ENCODE results near the gene NTRK3. TPM values are rescaled to one million over a fixed set of nuclear protein-coding genes. Genes with fewer than 3 reads are reported as not detected.

NTRK3 gene
- total RNA-seq, 6 experiments from 2014 or later, result 0.02 TPM; not detected in 5

- Mint-ChIP-seq H3K4me1 (ENCODE audit: low read depth) (peaks cover 13% of the 10 kb centered on the region), H3K4me3 (no peak overlapping the region), H3K9me3 (no peaks in the 10 kb centered on the region; the same call in 1 of the 2 replicates), H3K27ac (peak overlapping the region; percentile 52; the same call in 1 of the 2 replicates), H3K36me3 (ENCODE audit: low read depth) (no peaks in the 10 kb centered on the region), H3K27me3 (ENCODE audit: insufficient read depth) (peaks cover 3% of the 10 kb centered on the region)
- TF ChIP-seq CTCF (IDR thresholded peaks at IDR 0.05), result no peak
- no peak for DNase-seq
Measured at GRCh38 chr15:88238618-88239430, 17.7 kb downstream of the NTRK3 start.

- Mint-ChIP-seq H3K4me1 (ENCODE audit: low read depth) (peaks cover 13% of the 10 kb centered on the region), H3K9me3 (no peaks in the 10 kb centered on the region; the same call in 1 of the 2 replicates), H3K36me3 (ENCODE audit: low read depth) (no peaks in the 10 kb centered on the region), H3K27ac (no peak overlapping the region), H3K4me3 (no peak overlapping the region), H3K27me3 (ENCODE audit: insufficient read depth) (peaks cover 7% of the 10 kb centered on the region)
- no peak for DNase-seq
- TF ChIP-seq CTCF (IDR thresholded peaks at IDR 0.05), result no peak
Measured at GRCh38 chr15:88234711-88235110, 21.8 kb downstream of the NTRK3 start.

DNA sequence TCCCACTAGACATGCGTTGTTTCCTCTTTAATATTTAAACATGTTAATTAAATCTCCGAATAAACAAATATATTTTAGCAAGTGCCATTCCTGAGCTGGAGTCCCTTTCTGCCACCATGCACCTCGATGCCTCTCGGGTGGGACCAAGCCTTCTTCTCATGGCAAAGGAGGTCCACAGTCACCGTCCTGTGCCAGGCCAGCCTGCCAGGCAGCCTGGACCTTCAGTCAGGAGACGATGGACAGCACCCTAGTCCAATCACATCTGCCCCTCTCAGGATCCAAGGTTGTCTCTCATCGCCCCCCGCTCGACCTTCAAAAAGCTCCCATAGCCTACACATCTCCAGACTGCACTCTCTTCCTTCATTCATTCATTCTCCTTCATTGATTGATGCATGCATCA is 22.6 kb downstream of the NTRK3 start:
- no peak for DNase-seq
- H3K4me1 Mint-ChIP-seq (ENCODE audit: low read depth), result peaks cover 7% of the 10 kb centered on the region
- H3K36me3 Mint-ChIP-seq (ENCODE audit: low read depth), result no peaks in the 10 kb centered on the region
- H3K27ac Mint-ChIP-seq, result no peak overlapping the region
- peaks cover 6% of the 10 kb centered on the region for H3K27me3 Mint-ChIP-seq (ENCODE audit: insufficient read depth)
- no peak for TF ChIP-seq CTCF (IDR thresholded peaks at IDR 0.05)
- H3K4me3 Mint-ChIP-seq, result no peak overlapping the region
- no peaks in the 10 kb centered on the region; the same call in 1 of the 2 replicates for H3K9me3 Mint-ChIP-seq

DNA sequence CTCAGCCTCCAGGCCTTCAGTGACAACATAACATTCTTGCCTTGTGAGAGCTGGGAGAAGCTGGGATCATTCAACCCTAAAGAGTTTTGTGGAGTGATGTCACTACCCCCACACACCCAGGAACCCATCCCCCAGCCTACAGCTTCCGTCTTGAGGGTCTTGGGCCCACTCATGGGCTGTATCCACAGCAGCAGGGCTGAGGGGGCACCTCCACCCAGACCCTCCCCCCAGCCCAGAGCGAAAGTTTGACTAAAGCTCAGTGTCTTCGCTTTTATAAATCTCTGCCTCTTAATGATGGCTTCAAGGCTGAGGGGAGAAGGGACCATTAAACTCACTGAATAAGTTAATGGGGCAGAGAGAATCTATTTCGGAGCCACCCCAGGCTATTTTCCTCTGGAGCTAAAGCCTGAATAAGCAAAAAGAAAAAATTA is 23.8 kb downstream of the NTRK3 start:
- H3K27me3 Mint-ChIP-seq (ENCODE audit: insufficient read depth), result peaks cover 4% of the 10 kb centered on the region
- no peaks in the 10 kb centered on the region for H3K36me3 Mint-ChIP-seq (ENCODE audit: low read depth)
- no peak overlapping the region for H3K4me3 Mint-ChIP-seq
- no peak overlapping the region for H3K27ac Mint-ChIP-seq
- DNase-seq, result no peak
- H3K4me1 Mint-ChIP-seq (ENCODE audit: low read depth), result no peaks in the 10 kb centered on the region
- no peaks in the 10 kb centered on the region for H3K9me3 Mint-ChIP-seq
- TF ChIP-seq CTCF (IDR thresholded peaks at IDR 0.05), result no peak

DNA sequence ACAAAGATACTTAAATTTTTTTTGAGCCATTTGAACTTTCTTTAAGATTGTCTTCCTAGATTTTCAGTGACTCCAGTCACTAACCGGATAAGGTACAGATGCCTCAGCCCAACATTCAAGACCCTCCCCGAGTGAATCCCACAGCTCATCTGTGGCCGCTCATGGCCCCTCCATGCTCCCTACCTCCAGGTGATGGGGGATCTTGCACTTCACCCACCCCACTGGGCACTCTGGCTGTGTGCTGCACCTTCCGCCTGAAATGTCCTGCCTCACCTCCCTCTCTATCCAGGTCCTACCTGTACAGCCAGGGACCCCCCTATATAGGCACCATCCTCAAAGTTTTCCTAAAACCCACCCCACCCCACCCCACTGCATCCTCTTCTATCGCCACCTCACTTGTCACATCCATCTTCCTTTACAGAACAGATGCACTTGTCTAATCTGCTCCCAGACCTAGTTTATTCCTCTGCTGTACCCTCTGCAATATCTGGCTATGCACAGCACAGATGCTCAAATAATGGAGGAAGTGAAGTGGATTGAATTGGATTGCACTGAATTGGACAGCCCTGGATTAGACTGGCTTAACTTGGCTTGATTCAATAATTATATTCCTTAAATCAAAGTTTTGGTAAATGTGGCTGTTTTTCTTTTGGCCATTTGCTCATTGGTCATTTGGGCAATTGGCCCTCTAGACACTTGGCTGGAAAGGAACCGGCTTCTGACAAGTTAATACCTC is 24.5 kb downstream of the NTRK3 start:
- H3K4me3 Mint-ChIP-seq, result no peak overlapping the region
- H3K4me1 Mint-ChIP-seq (ENCODE audit: low read depth), result no peaks in the 10 kb centered on the region
- no peak overlapping the region for H3K27ac Mint-ChIP-seq
- no peaks in the 10 kb centered on the region for H3K36me3 Mint-ChIP-seq (ENCODE audit: low read depth)
- H3K27me3 Mint-ChIP-seq (ENCODE audit: insufficient read depth), result peaks cover 4% of the 10 kb centered on the region
- TF ChIP-seq CTCF (IDR thresholded peaks at IDR 0.05), result no peak
- no peaks in the 10 kb centered on the region; the same call in 1 of the 2 replicates for H3K9me3 Mint-ChIP-seq
- no peak for DNase-seq

Data from HFFc6 (cell line).